Measurements from ENCODE around the gene TMEM266.

Gene TMEM266

DNA sequence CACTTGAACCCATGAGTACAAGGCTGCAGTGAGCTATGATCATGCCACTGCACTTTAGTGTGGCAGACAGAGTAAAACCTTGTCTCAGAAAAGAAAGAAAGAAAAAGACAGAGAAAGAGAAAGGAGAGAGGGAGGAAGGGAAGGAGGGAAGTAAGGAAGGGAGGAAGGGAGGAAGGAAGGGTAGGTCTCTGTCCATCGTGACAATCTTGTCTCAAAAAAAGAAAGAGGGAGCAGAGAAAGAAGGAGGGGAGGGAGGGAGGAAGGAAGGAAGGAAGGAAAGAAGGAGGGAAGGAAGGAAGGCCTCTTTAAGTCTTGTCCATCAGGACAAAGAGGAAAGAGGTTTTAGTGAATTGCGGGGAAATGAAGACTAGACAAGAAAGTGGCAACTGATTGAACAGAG is 129.3 kb downstream of the TMEM266 start:
- DNase-seq = no peak

DNA sequence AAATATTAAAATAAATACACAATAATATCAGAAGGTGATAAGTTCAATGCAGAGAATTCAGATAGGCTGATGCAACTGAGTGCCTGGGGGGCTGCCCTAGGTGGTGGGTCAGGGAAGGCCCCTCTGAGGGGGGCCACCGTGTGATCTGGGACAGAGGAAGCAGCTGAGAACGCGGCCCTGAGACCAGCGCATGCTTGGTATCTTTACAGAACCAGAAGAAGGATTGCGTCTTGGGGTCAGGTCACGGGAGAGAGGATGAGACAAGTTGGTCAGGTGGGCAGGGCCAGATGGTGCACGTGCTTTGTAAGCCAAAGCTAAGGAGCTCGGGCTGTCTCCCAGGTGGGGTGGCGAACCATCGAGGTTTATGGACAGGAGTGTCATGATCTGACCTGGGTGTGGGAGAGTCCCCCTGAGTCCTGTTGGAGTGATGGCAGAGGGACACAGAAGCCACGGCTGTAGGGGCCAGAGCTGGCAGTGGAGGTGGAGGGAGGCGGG is 130.3 kb downstream of the TMEM266 start:
- DNase-seq = no peak

- no peak for DNase-seq
Observed at GRCh38 chr15:76190751-76191538, 131.2 kb downstream of the TMEM266 start.

GRCh38 chr15:76191539-76192244 is 131.9 kb downstream of the TMEM266 start:
- DNase-seq = no peak

DNA sequence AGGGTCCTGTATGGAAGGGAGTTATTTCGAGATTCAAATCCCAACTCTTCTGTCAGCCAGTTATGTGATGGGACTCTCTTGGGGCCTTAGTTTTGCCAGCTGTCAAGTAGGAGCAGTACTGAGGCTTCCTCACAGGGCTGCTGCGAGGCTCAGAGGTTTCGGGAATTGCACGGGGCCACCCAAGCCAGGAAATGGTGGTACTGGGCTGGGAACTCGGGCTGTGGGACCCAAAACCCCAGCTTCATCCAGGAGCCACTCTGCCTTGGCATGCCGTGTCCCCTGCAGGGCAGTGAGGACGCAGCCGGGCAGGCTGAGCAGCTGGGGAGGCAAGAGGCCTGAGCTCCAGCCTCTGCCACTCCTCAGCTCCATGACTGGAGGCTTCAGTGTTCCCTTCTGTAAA is 132.9 kb downstream of the TMEM266 start:
- no peak for DNase-seq

- DNase-seq = no peak
Observed at GRCh38 chr15:76193934-76194333, 134.1 kb downstream of the TMEM266 start.

- DNase-seq = no peak
Observed at GRCh38 chr15:76195506-76196268, 135.9 kb downstream of the TMEM266 start.

DNA sequence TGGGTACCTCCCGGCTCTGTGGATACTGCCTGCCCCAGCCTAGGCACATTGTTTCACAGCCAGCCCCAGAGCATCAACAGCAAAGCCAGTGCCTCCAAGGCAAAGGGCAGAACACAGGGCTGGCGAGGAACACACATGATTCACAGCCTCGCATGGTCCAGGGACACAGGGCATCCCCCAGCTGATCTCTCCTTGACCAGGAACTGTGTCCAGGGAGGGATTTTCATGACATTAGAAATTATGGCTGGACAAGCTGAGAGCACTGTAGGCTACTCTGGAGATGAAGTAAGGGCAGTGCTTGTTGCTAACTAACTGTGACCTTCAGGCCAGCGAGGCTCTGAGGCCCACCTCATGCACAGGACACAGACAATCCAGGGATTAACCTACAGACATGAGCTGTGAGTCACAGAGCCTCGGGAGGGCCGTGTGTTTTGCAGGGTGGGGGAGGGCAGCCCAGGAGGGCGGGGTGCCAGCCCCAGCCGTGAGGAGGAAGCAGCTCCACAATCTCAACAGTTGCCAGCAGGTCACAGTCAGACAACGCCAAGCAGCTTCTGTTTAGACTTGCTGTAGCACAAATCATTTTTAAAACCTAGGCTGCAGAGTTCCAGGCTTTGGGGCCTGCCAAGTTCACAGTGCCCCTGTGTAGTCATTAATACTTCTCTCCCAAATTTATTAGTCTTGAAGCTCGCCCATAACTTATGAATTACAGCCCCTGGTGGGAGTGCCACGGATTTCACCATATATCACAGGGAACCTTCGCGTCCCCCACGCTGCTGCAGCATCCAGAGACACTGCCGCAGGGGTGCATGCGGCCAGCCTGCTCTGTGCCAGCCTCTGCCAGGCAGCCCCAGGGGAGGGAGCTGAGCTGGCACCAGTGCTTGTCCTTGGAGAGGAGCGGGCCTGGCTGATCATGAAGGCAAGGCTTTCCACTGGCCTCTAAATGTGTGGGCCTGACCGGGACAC is 136.8 kb downstream of the TMEM266 start:
- no peak for DNase-seq

- no peak for DNase-seq
Observed at GRCh38 chr15:76197703-76198455, 138.1 kb downstream of the TMEM266 start.

- no peak for DNase-seq
Observed at GRCh38 chr15:76198456-76199105, 138.8 kb downstream of the TMEM266 start.

DNA sequence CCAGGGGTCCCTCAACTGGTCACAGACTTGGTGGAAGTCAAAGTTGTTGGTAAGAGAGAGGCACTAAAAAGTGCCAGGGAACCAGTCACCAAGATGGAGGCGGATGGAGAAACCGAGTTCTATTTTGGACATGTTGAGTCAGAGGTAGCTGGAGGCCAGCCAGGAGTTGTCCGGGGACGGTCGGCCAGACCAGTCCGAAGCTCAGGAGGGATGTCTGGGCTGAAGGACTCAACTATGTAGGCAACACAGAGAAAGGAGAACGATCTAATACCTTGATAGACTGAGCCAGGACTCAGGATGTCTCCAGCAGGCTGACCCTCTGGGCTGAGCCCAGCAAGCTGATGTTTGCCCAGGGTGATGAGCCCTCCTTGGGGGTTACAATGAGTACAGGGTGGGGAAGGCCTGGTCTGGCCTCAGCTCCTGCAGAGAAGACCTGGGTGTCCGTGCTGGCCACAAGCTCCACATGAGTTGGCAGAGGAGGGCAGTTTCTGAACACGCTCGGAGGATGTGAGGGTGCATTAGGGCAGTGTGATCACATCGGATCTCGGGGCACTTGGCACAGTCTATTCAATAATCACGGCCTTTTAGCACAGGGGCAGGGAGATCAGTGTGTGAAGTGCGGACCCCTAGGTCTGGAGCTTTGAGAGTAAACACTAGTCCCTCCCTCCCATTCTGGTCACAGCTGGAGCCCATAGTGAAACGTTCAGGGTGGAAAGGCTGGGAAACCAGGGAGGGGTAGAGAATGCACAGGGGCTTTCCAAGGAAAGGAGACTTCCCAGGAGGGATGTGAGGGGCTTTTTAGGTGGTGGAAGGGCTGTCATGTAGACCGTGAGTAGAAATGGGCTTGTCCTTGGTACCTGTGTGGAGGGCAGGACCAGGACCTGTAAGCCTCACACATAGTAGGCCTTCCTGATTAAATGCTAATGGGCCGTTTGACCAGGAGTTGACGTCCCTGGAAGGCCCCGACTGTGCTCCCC is 139.6 kb downstream of the TMEM266 start:
- no peak for DNase-seq

DNA sequence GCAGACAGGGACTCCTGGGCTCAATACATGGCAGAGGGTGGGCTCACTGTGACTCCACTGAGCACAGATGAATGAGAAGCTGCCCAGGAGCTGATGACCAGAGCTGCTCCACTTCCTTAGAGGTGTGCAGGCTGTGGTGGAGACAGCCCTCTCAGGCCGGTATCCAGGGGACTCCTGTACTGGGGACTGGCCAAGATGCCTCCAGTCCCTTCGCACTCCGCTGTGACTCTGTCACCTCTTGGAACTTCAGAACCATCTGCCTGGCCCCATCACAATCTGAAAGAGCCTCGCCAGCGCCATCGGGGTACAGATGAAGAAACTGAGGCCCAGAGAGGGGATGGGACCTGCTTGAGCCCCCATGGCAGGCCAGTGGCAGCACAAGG is 140.3 kb downstream of the TMEM266 start:
- no peak for DNase-seq

- no peak for DNase-seq
Observed at GRCh38 chr15:76200641-76201105, 140.9 kb downstream of the TMEM266 start.

DNA sequence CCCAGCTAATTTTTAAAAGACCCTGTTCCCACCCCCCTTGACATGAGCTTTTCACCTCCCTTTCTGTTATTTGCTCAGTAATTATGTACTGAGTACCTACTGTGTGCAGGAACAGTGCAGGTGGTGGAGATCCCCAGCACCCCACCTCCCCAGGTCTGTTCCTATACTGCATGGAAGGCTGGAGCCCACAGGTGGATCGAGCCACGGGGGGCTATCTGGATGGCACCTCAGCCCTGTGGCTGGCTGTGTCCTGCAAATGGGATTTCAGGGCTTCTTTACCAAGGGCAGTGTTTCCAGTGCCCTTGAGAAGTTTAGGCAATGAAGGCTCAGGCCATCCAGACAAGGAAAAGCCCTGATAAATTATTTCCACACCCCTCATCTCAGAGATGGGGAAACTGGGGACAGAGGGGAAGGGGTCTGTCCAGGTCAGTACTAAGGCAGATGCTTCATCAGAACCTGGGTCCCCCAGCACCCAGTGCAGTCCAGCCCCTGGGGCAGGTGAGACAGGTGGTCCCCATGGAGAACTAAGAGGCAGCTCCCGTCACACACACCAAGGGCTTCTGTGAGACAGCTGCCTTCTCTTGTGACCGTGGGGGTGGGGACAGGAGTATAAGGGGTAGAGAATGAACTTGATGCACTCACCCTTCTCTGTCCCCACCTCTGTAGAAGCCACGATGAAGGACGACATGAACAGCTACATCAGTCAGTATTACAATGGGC is 141.9 kb downstream of the TMEM266 start:
- DNase-seq = no peak

- DNase-seq = no peak
Observed at GRCh38 chr15:76203346-76204108, 143.7 kb downstream of the TMEM266 start.

- no peak for DNase-seq
Observed at GRCh38 chr15:76204109-76204845, 144.5 kb downstream of the TMEM266 start.

DNA sequence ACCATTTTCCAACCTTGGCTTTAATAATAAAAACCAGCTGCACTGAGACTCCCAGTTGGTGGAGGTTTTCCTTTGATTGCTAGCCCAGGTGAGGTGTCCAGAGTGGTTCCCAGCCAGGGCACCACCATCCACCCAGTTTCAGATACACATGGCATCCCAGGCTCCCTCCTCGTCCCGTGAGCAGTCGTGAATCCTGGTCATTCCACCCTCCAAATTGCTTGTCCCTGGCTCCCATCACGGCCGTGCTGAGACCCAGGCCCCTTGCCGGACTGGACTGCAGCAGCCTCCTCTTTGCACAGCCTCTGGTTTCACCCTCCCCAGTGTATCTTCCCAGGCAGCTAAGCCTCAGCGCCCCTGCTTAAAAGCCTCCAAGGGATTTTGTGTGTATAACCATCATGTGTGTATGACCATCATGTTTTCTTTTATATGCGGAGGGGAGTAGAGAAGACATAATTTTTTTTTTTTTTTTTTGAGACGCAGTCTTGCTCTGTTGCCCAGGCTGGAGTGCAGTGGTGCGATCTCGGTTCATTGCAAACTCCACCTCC is 145.2 kb downstream of the TMEM266 start:
- DNase-seq = no peak
